HEK293 (cell line): ENCODE data around the gene CEP112.
A peak's percentile ranks its signal among the peaks of the same experiment; 100 is the strongest.

Experiments
- CTCF ChIA-PET: fragments of 350-600 bp; formaldehyde crosslinking; extraction: SDS; loops from one replicate; lab custom pipeline; 2021; ENCODE audit warnings: antibody characterized with exemption; lab: Yijun Ruan, JAX
- POLR2A ChIA-PET: fragments of 300-600 bp; formaldehyde crosslinking; extraction: SDS; loops from one replicate; lab custom pipeline; 2020; ENCODE audit warnings: antibody characterized with exemption, inconsistent platforms; lab: Yijun Ruan, JAX
- H3K27ac ChIP-seq: fragments of 200-500 bp; sonication (Bioruptor generic); 2 replicates; pipeline ENCODE4 v1.5.1; 2014; ENCODE audit warnings: low read depth, low read length, control low read depth, inconsistent platforms; ENCODE audit errors: extremely low read depth
- H3K36me3 ChIP-seq, 2 experiments: fragments of 200-500 bp in 1 of 2; sonication (Bioruptor generic) in 1 of 2; 1 replicate in 1 of 2; 2 replicates in 1 of 2; pipeline ENCODE4 v1.5.1; 2014 to 2017; ENCODE audit warnings: inconsistent platforms in 2 of 2, low read length in 2 of 2; ENCODE audit not compliant: control insufficient read depth in 2 of 2, insufficient read depth in 1 of 2
- H3K4me1 ChIP-seq: fragments of 200-500 bp; sonication (Bioruptor generic); 2 replicates; pipeline ENCODE4 v1.5.1; 2014; ENCODE audit warnings: mild to moderate bottlenecking, low read length, inconsistent platforms; ENCODE audit not compliant: control insufficient read depth, insufficient read depth
- H3K4me3 ChIP-seq: 2 replicates; pipeline ENCODE4 v1.5.1; 2011; ENCODE audit warnings: low read depth, mild to moderate bottlenecking, control low read depth, low read length, moderate library complexity
- H3K9me3 ChIP-seq: fragments of 200-500 bp; sonication (Bioruptor generic); 2 replicates; pipeline ENCODE4 v1.5.1; 2014; ENCODE audit warnings: low read depth, low read length, inconsistent platforms; ENCODE audit not compliant: control insufficient read depth, insufficient read depth
- EGR2 ChIP-seq: fragments of 450-650 bp; formaldehyde crosslinking; IDR thresholded peaks from 2 replicates; pipeline ENCODE4 v1.5.1; 2016; ENCODE audit warnings: low read depth, missing biosample characterization, missing genetic modification characterization
- FEZF1 ChIP-seq: fragments of 450-650 bp; formaldehyde crosslinking; IDR thresholded peaks from 2 replicates; pipeline ENCODE4 v1.5.1; 2016; ENCODE audit warnings: missing biosample characterization, missing genetic modification characterization
- KLF9 ChIP-seq: fragments of 450-650 bp; formaldehyde crosslinking; IDR thresholded peaks from 2 replicates; pipeline ENCODE4 v1.5.1; 2016; ENCODE audit warnings: missing biosample characterization, missing genetic modification characterization, low read depth
- MEIS1 ChIP-seq: sonication (generic); formaldehyde crosslinking; IDR thresholded peaks from 2 replicates; pipeline ENCODE4 v1.8.1; 2022; ENCODE audit warnings: missing genetic modification reagents, mild to moderate bottlenecking, borderline replicate concordance
- SP3 ChIP-seq: fragments of 450-650 bp; formaldehyde crosslinking; IDR thresholded peaks from 2 replicates; pipeline ENCODE4 v1.5.1; 2016; ENCODE audit warnings: missing biosample characterization, missing genetic modification characterization
- ZBTB20 ChIP-seq: fragments of 450-650 bp; formaldehyde crosslinking; IDR thresholded peaks from 2 replicates; pipeline ENCODE4 v1.5.1; 2016; ENCODE audit warnings: missing biosample characterization, missing genetic modification characterization
- ZFP69B ChIP-seq: fragments of 450-650 bp; formaldehyde crosslinking; IDR thresholded peaks from 2 replicates; pipeline ENCODE4 v1.5.1; 2016; ENCODE audit warnings: missing biosample characterization, missing genetic modification characterization
- ZNF121 ChIP-seq: fragments of 450-650 bp; formaldehyde crosslinking; IDR thresholded peaks from 2 replicates; pipeline ENCODE4 v1.5.1; 2016; ENCODE audit warnings: missing biosample characterization, missing genetic modification characterization
- ZNF23 ChIP-seq: fragments of 450-650 bp; formaldehyde crosslinking; IDR thresholded peaks from 2 replicates; pipeline ENCODE4 v1.5.1; 2016; ENCODE audit warnings: missing biosample characterization, missing genetic modification characterization, borderline replicate concordance
- ZNF341 ChIP-seq: fragments of 450-650 bp; formaldehyde crosslinking; IDR thresholded peaks from 2 replicates; pipeline ENCODE4; 2016; ENCODE audit warnings: low read depth, missing biosample characterization, missing genetic modification characterization
- ZNF37A ChIP-seq: fragments of 450-650 bp; IDR thresholded peaks from 2 replicates; pipeline ENCODE4 v1.5.1; 2018; ENCODE audit warnings: missing biosample characterization, missing genetic modification characterization
- ZNF654 ChIP-seq: fragments of 450-650 bp; formaldehyde crosslinking; IDR thresholded peaks from 2 replicates; pipeline ENCODE4 v1.5.1; 2016; ENCODE audit warnings: low read depth, missing biosample characterization, missing genetic modification characterization
- ZNF707 ChIP-seq: fragments of 450-650 bp; formaldehyde crosslinking; IDR thresholded peaks from 2 replicates; pipeline ENCODE4 v1.5.1; 2016; ENCODE audit warnings: missing biosample characterization, missing genetic modification characterization
- ZSCAN23 ChIP-seq: fragments of 450-650 bp; formaldehyde crosslinking; IDR thresholded peaks from 2 replicates; pipeline ENCODE4 v1.5.1; 2016; ENCODE audit warnings: missing biosample characterization, missing genetic modification characterization
- ZSCAN30 ChIP-seq: fragments of 450-650 bp; IDR thresholded peaks from 2 replicates; pipeline ENCODE4 v1.5.1; 2018; ENCODE audit warnings: missing biosample characterization, mild to moderate bottlenecking, missing genetic modification characterization, moderate library complexity
- TF ChIP-seq, protein P1 (sequence below): fragments of 450-650 bp; formaldehyde crosslinking; IDR thresholded peaks from 2 replicates; pipeline ENCODE4 v1.5.1; 2016; ENCODE audit warnings: missing biosample characterization, missing genetic modification characterization
- TF ChIP-seq, protein P2 (sequence below): fragments of 450-650 bp; formaldehyde crosslinking; IDR thresholded peaks from 2 replicates; pipeline ENCODE4 v1.5.1; 2016; ENCODE audit warnings: missing biosample characterization, missing genetic modification characterization

The CEP112 gene

GRCh38 chr17:65703891-65704290, 488.0 kb downstream of the CEP112 start:
- H3K4me3 ChIP-seq: no peak overlapping the region
- POLR2A ChIA-PET: no interaction called here
- no peak for TF ChIP-seq EGR2 (tag by site-specific recombination)
- no peak for TF ChIP-seq ZNF707 (tag by site-specific recombination)
- TF ChIP-seq, protein P1, sequence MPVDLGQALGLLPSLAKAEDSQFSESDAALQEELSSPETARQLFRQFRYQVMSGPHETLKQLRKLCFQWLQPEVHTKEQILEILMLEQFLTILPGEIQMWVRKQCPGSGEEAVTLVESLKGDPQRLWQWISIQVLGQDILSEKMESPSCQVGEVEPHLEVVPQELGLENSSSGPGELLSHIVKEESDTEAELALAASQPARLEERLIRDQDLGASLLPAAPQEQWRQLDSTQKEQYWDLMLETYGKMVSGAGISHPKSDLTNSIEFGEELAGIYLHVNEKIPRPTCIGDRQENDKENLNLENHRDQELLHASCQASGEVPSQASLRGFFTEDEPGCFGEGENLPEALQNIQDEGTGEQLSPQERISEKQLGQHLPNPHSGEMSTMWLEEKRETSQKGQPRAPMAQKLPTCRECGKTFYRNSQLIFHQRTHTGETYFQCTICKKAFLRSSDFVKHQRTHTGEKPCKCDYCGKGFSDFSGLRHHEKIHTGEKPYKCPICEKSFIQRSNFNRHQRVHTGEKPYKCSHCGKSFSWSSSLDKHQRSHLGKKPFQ (tag by site-specific recombination): no peak
- TF ChIP-seq ZNF654 (tag by site-specific recombination): no peak
- no peak for TF ChIP-seq ZNF37A
- no peak for TF ChIP-seq KLF9 (tag by site-specific recombination)
- TF ChIP-seq MEIS1: no peak
- no peak for TF ChIP-seq ZNF23 (tag by site-specific recombination)
- TF ChIP-seq ZSCAN23 (tag by site-specific recombination): no peak
- TF ChIP-seq, all 188 proteins: peak for 0
- Histone ChIP-seq H3K4me1 (0 out of 2 replicates have a peak, but pooled peaks cover 1% of the 10 kb centered on the region), H3K36me3 (no peaks in the 10 kb centered on the region), H3K27ac (no peak overlapping the region), H3K9me3 (no peaks in the 10 kb centered on the region)
- CTCF ChIA-PET: interaction anchor here (1.0 kb wide), 1 partner anchor 10 kb away, joined by 3 read pairs; no protein-coding TSS in a partner anchor

- CTCF ChIA-PET: no interaction called here
- Histone ChIP-seq H3K27ac (no peak overlapping the region), H3K4me3 (no peak overlapping the region), H3K4me1 (peaks cover 16% of the 10 kb centered on the region), H3K36me3 (no peaks in the 10 kb centered on the region), H3K9me3 (no peaks in the 10 kb centered on the region)
- POLR2A ChIA-PET: no interaction called here
- no peak for TF ChIP-seq SP3
- TF ChIP-seq ZSCAN30 (tag by site-specific recombination): no peak
- 0 out of 2 replicates have a peak, but pooled peaks have one; percentile 15 for TF ChIP-seq ZNF121 (tag by site-specific recombination)
These were observed 492.5 kb downstream of the CEP112 start for GRCh38 chr17:65699459-65699858.

DNA sequence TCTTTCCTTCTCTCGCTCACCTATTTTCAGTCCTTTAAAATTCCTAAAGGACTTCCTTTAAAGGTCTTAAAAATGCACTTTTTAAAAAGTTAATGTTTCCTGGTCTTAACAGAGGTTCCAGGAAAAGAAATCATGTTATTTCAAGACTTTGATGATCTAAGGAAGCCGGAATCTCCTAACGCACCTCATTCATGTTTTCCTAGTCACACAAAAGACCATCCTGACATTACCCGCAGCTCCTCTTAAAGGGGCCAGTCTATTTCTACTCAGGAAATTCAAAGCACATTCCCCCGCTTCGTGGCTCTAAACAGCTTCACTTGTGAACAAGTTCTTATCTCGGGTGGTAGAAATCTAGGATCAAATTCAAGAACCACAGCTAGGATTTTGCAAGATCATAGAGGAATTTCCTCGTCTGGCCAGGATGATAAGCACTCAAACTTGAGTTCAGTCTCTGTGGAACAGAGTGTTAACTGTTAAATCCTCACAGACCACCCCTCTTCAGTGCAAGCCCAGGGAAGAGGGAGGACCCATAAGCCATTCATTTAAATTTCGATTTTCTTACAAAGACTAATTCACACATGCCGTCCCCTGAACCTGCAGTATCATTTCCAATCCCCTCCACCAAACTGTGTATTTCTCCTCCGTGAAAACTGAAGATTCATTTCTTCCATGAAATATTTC, 493.4 kb downstream of the CEP112 start:
- no peak overlapping the region for H3K27ac ChIP-seq
- POLR2A ChIA-PET: no interaction called here
- CTCF ChIA-PET: no interaction called here
- H3K4me3 ChIP-seq: no peak overlapping the region
- TF ChIP-seq ZBTB20 (tag by site-specific recombination): 0 out of 2 replicates have a peak, but pooled peaks have one; percentile 17
- TF ChIP-seq, protein P2, sequence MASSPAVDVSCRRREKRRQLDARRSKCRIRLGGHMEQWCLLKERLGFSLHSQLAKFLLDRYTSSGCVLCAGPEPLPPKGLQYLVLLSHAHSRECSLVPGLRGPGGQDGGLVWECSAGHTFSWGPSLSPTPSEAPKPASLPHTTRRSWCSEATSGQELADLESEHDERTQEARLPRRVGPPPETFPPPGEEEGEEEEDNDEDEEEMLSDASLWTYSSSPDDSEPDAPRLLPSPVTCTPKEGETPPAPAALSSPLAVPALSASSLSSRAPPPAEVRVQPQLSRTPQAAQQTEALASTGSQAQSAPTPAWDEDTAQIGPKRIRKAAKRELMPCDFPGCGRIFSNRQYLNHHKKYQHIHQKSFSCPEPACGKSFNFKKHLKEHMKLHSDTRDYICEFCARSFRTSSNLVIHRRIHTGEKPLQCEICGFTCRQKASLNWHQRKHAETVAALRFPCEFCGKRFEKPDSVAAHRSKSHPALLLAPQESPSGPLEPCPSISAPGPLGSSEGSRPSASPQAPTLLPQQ (tag by site-specific recombination): peak; percentile 86; the same call in 1 of the 2 replicates
- TF ChIP-seq ZFP69B (tag by site-specific recombination): peak; percentile 84
- TF ChIP-seq ZNF341: no peak
- TF ChIP-seq FEZF1 (tag by site-specific recombination): peak; percentile 46; the same call in 1 of the 2 replicates
- H3K9me3 ChIP-seq: no peaks in the 10 kb centered on the region
- no peaks in the 10 kb centered on the region for H3K36me3 ChIP-seq
- H3K4me1 ChIP-seq: peaks cover 16% of the 10 kb centered on the region
